SK-N-SH (cell line): ENCODE data around the gene LPAR1. TPM values are rescaled to one million over a fixed set of nuclear protein-coding genes. Genes with fewer than 3 reads are reported as not detected.

ENCODE experiments used
- CTCF ChIA-PET: fragments of 300-600, 350-600 bp; formaldehyde crosslinking; extraction: SDS; loops from one replicate; lab custom pipeline; 2021; lab: Yijun Ruan, JAX
- POLR2A ChIA-PET: fragments of 350-600 bp; sonication (Branson Sonifier 250); formaldehyde crosslinking; extraction: SDS; loops from one replicate; lab custom pipeline; 2020; ENCODE audit warnings: antibody characterized with exemption, inconsistent platforms; lab: Yijun Ruan, JAX
- DNase-seq: peaks from one replicate; pipeline ENCODE4 v3.0.0; 2012
- H2AFZ ChIP-seq: fragments of 200-600 bp; sonication (generic); 2 replicates; pipeline ENCODE4 v1.8.1; 2016; ENCODE audit warnings: antibody characterized with exemption, mild to moderate bottlenecking, low read depth
- H3F3A ChIP-seq: fragments of 200-600 bp; sonication (generic); replicated peaks from 2 replicates; pipeline ENCODE3; 2016; ENCODE audit warnings: antibody characterized with exemption, mild to moderate bottlenecking; ENCODE audit not compliant: insufficient read depth
- H3K27ac ChIP-seq, 2 experiments: fragments of 200-500 bp in 1 of 2; fragments of 200-600 bp in 1 of 2; sonication (Bioruptor generic) in 1 of 2; sonication (generic), shearing (Covaris generic) in 1 of 2; 2 replicates each; pipeline versions ENCODE4 v1.5.1 to v1.6.1; 2014 to 2016; ENCODE audit warnings: low read depth in 2 of 2, inconsistent platforms in 1 of 2, low read length in 1 of 2, mild to moderate bottlenecking in 1 of 2, mixed read lengths in 1 of 2
- H3K27me3 ChIP-seq: fragments of 200-600 bp; sonication (generic), shearing (Covaris generic); 2 replicates; pipeline ENCODE4 v1.6.1; 2016; ENCODE audit warnings: mixed run types; ENCODE audit not compliant: insufficient read depth
- H3K36me3 ChIP-seq, 2 experiments: fragments of 200-500 bp in 1 of 2; fragments of 200-600 bp in 1 of 2; sonication (Bioruptor generic) in 1 of 2; sonication (generic) in 1 of 2; replicated peaks in 1 of 2; 2 replicates each; pipeline versions ENCODE3 to v1.5.1; 2014 to 2016; ENCODE audit warnings: low read length in 1 of 2, mild to moderate bottlenecking in 1 of 2; ENCODE audit not compliant: insufficient read depth in 2 of 2, control insufficient read depth in 1 of 2
- H3K4me1 ChIP-seq, 2 experiments: fragments of 200-500 bp in 1 of 2; fragments of 200-600 bp in 1 of 2; sonication (Bioruptor generic) in 1 of 2; sonication (generic), shearing (Covaris generic) in 1 of 2; 2 replicates each; pipeline versions ENCODE4 v1.5.1 to v1.6.1; 2014 to 2016; ENCODE audit warnings: low read depth in 1 of 2, low read length in 1 of 2, mixed run types in 1 of 2; ENCODE audit not compliant: insufficient read depth in 2 of 2, control insufficient read depth in 1 of 2
- H3K4me2 ChIP-seq: fragments of 200-600 bp; sonication (generic), shearing (Covaris generic); 2 replicates; pipeline ENCODE4 v1.6.1; 2017; ENCODE audit warnings: mixed run types
- H3K4me3 ChIP-seq, 2 experiments: fragments of 200-500 bp in 1 of 2; fragments of 200-600 bp in 1 of 2; sonication (Bioruptor generic) in 1 of 2; sonication (generic), shearing (Covaris generic) in 1 of 2; 2 replicates each; pipeline versions ENCODE4 v1.5.1 to v1.8.1; 2014 to 2016; ENCODE audit warnings: low read depth in 2 of 2, inconsistent platforms in 1 of 2, low read length in 1 of 2, mild to moderate bottlenecking in 1 of 2, mixed read lengths in 1 of 2, moderate library complexity in 1 of 2
- H3K79me2 ChIP-seq: fragments of 200-600 bp; sonication (generic); 2 replicates; pipeline ENCODE4 v1.8.1; 2017; ENCODE audit warnings: mild to moderate bottlenecking; ENCODE audit not compliant: insufficient read depth
- H3K9ac ChIP-seq: fragments of 200-600 bp; sonication (generic); 2 replicates; pipeline ENCODE4 v1.6.1; 2017; ENCODE audit warnings: mixed run types
- H3K9me2 ChIP-seq: fragments of 200-600 bp; sonication (generic); 2 replicates; pipeline ENCODE4 v1.6.1; 2017; ENCODE audit warnings: mixed run types
- H3K9me3 ChIP-seq: fragments of 200-600 bp; sonication (generic); 2 replicates; pipeline ENCODE4 v1.6.1; 2017; ENCODE audit warnings: mixed run types, mild to moderate bottlenecking, moderate library complexity
- H4K20me1 ChIP-seq: fragments of 200-600 bp; sonication (generic); 2 replicates; pipeline ENCODE4 v1.6.1; 2017; ENCODE audit warnings: mild to moderate bottlenecking, mixed run types; ENCODE audit not compliant: insufficient read depth
- ELF1 ChIP-seq: IDR thresholded peaks from 2 replicates; pipeline ENCODE4 v1.4.0; 2012
- EP300 ChIP-seq, 2 experiments: IDR thresholded peaks; 2 replicates each; pipeline versions ENCODE4 v1.4.0 to v1.6.1; 2012; ENCODE audit warnings: borderline replicate concordance in 1 of 2, low read depth in 1 of 2, low read length in 1 of 2
- FOSL2 ChIP-seq: IDR thresholded peaks from 2 replicates; pipeline ENCODE4 v1.4.0; 2012; ENCODE audit warnings: low read depth, mild to moderate bottlenecking, moderate library complexity, borderline replicate concordance
- JUND ChIP-seq: IDR thresholded peaks from 2 replicates; pipeline ENCODE4 v1.4.0; 2012
- MEF2A ChIP-seq: IDR thresholded peaks from 2 replicates; pipeline ENCODE4 v1.4.0; 2012; ENCODE audit warnings: low read depth, borderline replicate concordance
- POLR2AphosphoS5 ChIP-seq: IDR thresholded peaks from 2 replicates; pipeline ENCODE4 v1.6.1; 2012; ENCODE audit warnings: low read depth, low read length
- SMC3 ChIP-seq: IDR thresholded peaks from 2 replicates; pipeline ENCODE4 v1.6.1; 2012; ENCODE audit warnings: low read depth, low read length, improper control_type of control experiment
- ZBTB33 ChIP-seq: IDR thresholded peaks from 2 replicates; pipeline ENCODE4 v1.4.0; 2012; ENCODE audit warnings: low read depth, borderline replicate concordance
- WGBS: methylation state at CpG from one replicate; pipeline ENCODE4 v1.1.6; 2017; ENCODE audit warnings: low lambda C conversion rate; 5-methylcytosine and 5-hydroxymethylcytosine counted together
- polyA plus RNA-seq, 3 experiments: library from polyadenylated mRNA; depleted of rRNA; stranded (reverse); fragments of >200 nt; gene quantifications; 2 replicates each; pipeline ENCODE4 v1.2.3, GENCODE V29; 2012

Gene LPAR1
- polyA plus RNA-seq, 1 of the 3 experiments (the other 2 are of a cell fraction): 9.4 TPM

GRCh38 chr9:110936237-110936636 lies 102.0 kb downstream of the LPAR1 start:
- no peaks in the 10 kb centered on the region for H3K79me2 ChIP-seq
- DNase-seq: no peak
- POLR2A ChIA-PET: no interaction called here
- H3K9me2 ChIP-seq: no peaks in the 10 kb centered on the region
- H3K4me3 ChIP-seq: no peak overlapping the region
- no peaks in the 10 kb centered on the region for H3K9me3 ChIP-seq
- H2AFZ ChIP-seq: no peak overlapping the region
- no peak overlapping the region for H3K4me2 ChIP-seq
- no peaks in the 10 kb centered on the region for H3F3A ChIP-seq
- no peaks in the 10 kb centered on the region for H3K27me3 ChIP-seq
- CTCF ChIA-PET: interaction anchor here (1.5 kb wide), 1 partner anchor 22 kb away, joined by 4 read pairs; no protein-coding TSS in a partner anchor
- 0 out of 4 replicates have a peak, but pooled peaks cover 0 to 11% of the 10 kb centered on the region in 2 experiments for H3K4me1 ChIP-seq
- peaks cover 0 to 2% of the 10 kb centered on the region in 2 experiments for H3K36me3 ChIP-seq
- H3K9ac ChIP-seq: no peak overlapping the region
- no peak overlapping the region for H3K27ac ChIP-seq
- TF ChIP-seq JUND (no peak), FOSL2 (no peak), ELF1 (no peak), MEF2A (no peak)
- H4K20me1 ChIP-seq: no peaks in the 10 kb centered on the region
- WGBS: 89% methylated on average over 3 of the region's 3 CpGs

GRCh38 chr9:110935829-110936228 lies 102.4 kb downstream of the LPAR1 start:
- H3F3A ChIP-seq: no peaks in the 10 kb centered on the region
- ChIA-PET CTCF (interaction anchor here (1.5 kb wide), 1 partner anchor 22 kb away, joined by 4 read pairs; no protein-coding TSS in a partner anchor), POLR2A (no interaction called here)
- H3K9ac ChIP-seq: no peak overlapping the region
- no peak overlapping the region for H3K27ac ChIP-seq
- H3K4me1 ChIP-seq: 0 out of 4 replicates have a peak, but pooled peaks cover 0 to 11% of the 10 kb centered on the region in 2 experiments
- no peak overlapping the region for H3K4me3 ChIP-seq
- no peaks in the 10 kb centered on the region for H3K79me2 ChIP-seq
- no peaks in the 10 kb centered on the region for H3K9me2 ChIP-seq
- H3K4me2 ChIP-seq: no peak overlapping the region
- H3K36me3 ChIP-seq: no peaks in the 10 kb centered on the region
- no peaks in the 10 kb centered on the region for H3K9me3 ChIP-seq
- H2AFZ ChIP-seq: no peak overlapping the region
- WGBS: 57% methylated on average over 3 of the region's 3 CpGs
- no peaks in the 10 kb centered on the region for H3K27me3 ChIP-seq
- no peak for DNase-seq
- TF ChIP-seq SMC3 (no peak), EP300 (IDR thresholded peaks at IDR 0.05; ENCODE audit: borderline replicate concordance in 1 of 2, low read depth in 1 of 2, low read length in 1 of 2) (no peak)
- H4K20me1 ChIP-seq: no peaks in the 10 kb centered on the region

GRCh38 chr9:110933350-110934001 lies 104.8 kb downstream of the LPAR1 start:
- Histone ChIP-seq H3K9me3 (no peaks in the 10 kb centered on the region), H3K9me2 (no peaks in the 10 kb centered on the region), H3F3A (no peaks in the 10 kb centered on the region), H3K4me3 (no peak overlapping the region), H3K27ac (no peak overlapping the region), H3K4me2 (no peak overlapping the region), H3K79me2 (no peaks in the 10 kb centered on the region), H3K36me3 (no peaks in the 10 kb centered on the region), H3K9ac (no peak overlapping the region), H2AFZ (no peak overlapping the region), H3K4me1 (0 out of 4 replicates have a peak, but pooled peaks cover 0 to 11% of the 10 kb centered on the region in 2 experiments), H3K27me3 (no peaks in the 10 kb centered on the region), H4K20me1 (no peaks in the 10 kb centered on the region)
- CTCF ChIA-PET: interaction anchor here (2.1 kb wide), 1 partner anchor 12 kb away, joined by 5 read pairs; no protein-coding TSS in a partner anchor
- TF ChIP-seq POLR2AphosphoS5: no peak
- no peak for TF ChIP-seq ZBTB33
- TF ChIP-seq MEF2A: no peak
- 85% methylated on average over 4 of the region's 4 CpGs for WGBS
- DNase-seq: no peak
- POLR2A ChIA-PET: no interaction called here
